OCI-LY3 (cell line): ENCODE results near the gene NUBP2.

ENCODE experiments used
- H2AFZ ChIP-seq: fragments of 200-600, 300-600 bp; shearing (Covaris generic); 2 replicates; pipeline ENCODE4 v1.6.0; 2014; ENCODE audit warnings: antibody characterized with exemption, low read depth, low read length
- H3K27ac ChIP-seq: fragments of 200-600, 300-600 bp; sonication (generic); 2 replicates; pipeline ENCODE4 v1.5.1; 2014; ENCODE audit warnings: mild to moderate bottlenecking, low read length, moderate library complexity, mixed read lengths
- H3K27me3 ChIP-seq: fragments of 200-600, 300-600 bp; sonication (generic); 2 replicates; pipeline ENCODE4 v1.6.1; 2014; ENCODE audit warnings: low read depth, low read length, mixed read lengths
- H3K36me3 ChIP-seq: fragments of 200-600, 300-600 bp; sonication (generic); replicated peaks from 2 replicates; pipeline ENCODE3; 2014; ENCODE audit warnings: low read depth, low read length, mixed read lengths
- H3K4me1 ChIP-seq: fragments of 300-600, 200-600 bp; sonication (generic); 2 replicates; pipeline ENCODE4 v1.6.1; 2014; ENCODE audit warnings: low read length, mixed read lengths
- H3K4me2 ChIP-seq: fragments of 200-600, 300-600 bp; sonication (generic); 2 replicates; pipeline ENCODE4 v1.6.1; 2014; ENCODE audit warnings: low read length, mixed read lengths
- H3K4me3 ChIP-seq: fragments of 300-600, 200-600 bp; sonication (generic); 2 replicates; pipeline ENCODE4 v1.5.1; 2014; ENCODE audit warnings: antibody characterized with exemption, mild to moderate bottlenecking, low read length, moderate library complexity
- H3K79me2 ChIP-seq: fragments of 300-600, 200-600 bp; shearing (Covaris generic); 2 replicates; pipeline ENCODE4 v1.6.1; 2014; ENCODE audit warnings: mild to moderate bottlenecking, low read length, mixed read lengths
- H3K9ac ChIP-seq: fragments of 300-600, 200-600 bp; shearing (Covaris generic); 2 replicates; pipeline ENCODE4 v1.6.0; 2014; ENCODE audit warnings: mild to moderate bottlenecking, low read length, moderate library complexity
- H3K9me3 ChIP-seq: fragments of 200-600, 300-600 bp; shearing (Covaris generic); 2 replicates; pipeline ENCODE4 v1.6.1; 2014; ENCODE audit warnings: low read length, mixed read lengths; ENCODE audit not compliant: insufficient read depth
- H4K20me1 ChIP-seq: fragments of 200-600, 300-600 bp; sonication (generic); 2 replicates; pipeline ENCODE4 v1.6.1; 2016; ENCODE audit warnings: low read length, mixed read lengths; ENCODE audit not compliant: insufficient read depth
- EZH2phosphoT487 ChIP-seq: fragments of 200-600 bp; shearing (Covaris generic); IDR thresholded peaks from 2 replicates; pipeline ENCODE4 v1.6.1; 2018; ENCODE audit warnings: antibody characterized with exemption, mixed run types, low read depth
- TF ChIP-seq, protein P1 (sequence below): fragments of 200-600, 300-600 bp; sonication (generic); IDR thresholded peaks from 2 replicates; pipeline ENCODE4 v1.5.1; 2014; ENCODE audit warnings: antibody characterized with exemption, low read length, low read depth

The NUBP2 gene

DNA sequence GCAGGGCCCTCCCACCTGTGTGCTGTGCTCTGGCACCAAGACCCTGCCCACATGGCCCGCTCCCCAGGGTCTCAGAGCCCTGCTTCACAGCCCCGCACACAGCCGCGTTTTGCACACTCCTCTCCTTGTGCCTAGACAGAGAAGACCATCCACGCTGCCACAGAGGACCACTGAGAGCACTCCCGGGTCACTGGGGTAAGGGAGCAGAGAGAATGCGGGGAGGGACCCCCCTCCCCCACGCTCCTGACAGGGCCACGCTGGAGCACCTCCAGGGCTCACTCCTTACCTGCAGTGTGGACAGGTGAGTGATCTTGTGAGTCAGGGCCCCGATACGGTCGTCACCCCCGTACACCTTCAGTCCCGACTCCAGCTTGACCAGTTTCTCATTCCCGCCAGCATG, 36.9 kb downstream of the NUBP2 start:
- Histone ChIP-seq H3K27me3 (no peaks in the 10 kb centered on the region), H3K79me2 (no peaks in the 10 kb centered on the region), H2AFZ (no peak overlapping the region), H3K4me1 (peaks cover 5% of the 10 kb centered on the region; the same call in 1 of the 2 replicates), H3K4me2 (no peak overlapping the region), H3K9ac (no peak overlapping the region), H3K27ac (no peak overlapping the region), H4K20me1 (no peaks in the 10 kb centered on the region), H3K4me3 (no peak overlapping the region), H3K36me3 (no peaks in the 10 kb centered on the region), H3K9me3 (no peaks in the 10 kb centered on the region)
- TF ChIP-seq, protein P1, sequence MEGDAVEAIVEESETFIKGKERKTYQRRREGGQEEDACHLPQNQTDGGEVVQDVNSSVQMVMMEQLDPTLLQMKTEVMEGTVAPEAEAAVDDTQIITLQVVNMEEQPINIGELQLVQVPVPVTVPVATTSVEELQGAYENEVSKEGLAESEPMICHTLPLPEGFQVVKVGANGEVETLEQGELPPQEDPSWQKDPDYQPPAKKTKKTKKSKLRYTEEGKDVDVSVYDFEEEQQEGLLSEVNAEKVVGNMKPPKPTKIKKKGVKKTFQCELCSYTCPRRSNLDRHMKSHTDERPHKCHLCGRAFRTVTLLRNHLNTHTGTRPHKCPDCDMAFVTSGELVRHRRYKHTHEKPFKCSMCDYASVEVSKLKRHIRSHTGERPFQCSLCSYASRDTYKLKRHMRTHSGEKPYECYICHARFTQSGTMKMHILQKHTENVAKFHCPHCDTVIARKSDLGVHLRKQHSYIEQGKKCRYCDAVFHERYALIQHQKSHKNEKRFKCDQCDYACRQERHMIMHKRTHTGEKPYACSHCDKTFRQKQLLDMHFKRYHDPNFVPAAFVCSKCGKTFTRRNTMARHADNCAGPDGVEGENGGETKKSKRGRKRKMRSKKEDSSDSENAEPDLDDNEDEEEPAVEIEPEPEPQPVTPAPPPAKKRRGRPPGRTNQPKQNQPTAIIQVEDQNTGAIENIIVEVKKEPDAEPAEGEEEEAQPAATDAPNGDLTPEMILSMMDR = no peak
- TF ChIP-seq EZH2phosphoT487 = no peak

- Histone ChIP-seq H3K27me3 (no peaks in the 10 kb centered on the region), H3K36me3 (no peaks in the 10 kb centered on the region), H3K4me3 (no peak overlapping the region)
Measured at GRCh38 chr16:1820096-1820945, 37.6 kb downstream of the NUBP2 start.

DNA sequence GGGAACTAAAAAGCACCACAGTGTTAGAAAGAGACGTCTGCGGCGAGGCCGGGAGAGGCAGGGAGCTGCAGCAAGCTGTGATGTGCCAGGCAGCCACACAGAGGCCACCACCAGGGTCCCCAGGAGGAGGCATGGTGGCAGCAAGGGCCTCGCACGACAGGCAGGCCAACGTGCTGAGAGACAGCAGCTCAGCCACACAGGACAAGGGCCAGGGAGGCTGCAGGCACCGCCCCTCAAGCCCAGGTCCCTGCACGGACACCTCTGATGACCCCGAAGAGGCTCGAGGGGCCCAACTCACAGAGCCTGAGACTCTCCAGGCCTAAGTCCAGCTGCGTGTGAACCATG, 38.2 kb downstream of the NUBP2 start:
- no peaks in the 10 kb centered on the region for H3K36me3 ChIP-seq
- no peak overlapping the region for H3K4me3 ChIP-seq
- H3K27me3 ChIP-seq = no peaks in the 10 kb centered on the region
- no peaks in the 10 kb centered on the region for H3K9me3 ChIP-seq
- TF ChIP-seq, protein P1 = no peak
- TF ChIP-seq EZH2phosphoT487 = no peak
- H3K79me2 ChIP-seq = peaks cover 8% of the 10 kb centered on the region; the same call in 1 of the 2 replicates
- no peak overlapping the region for H3K4me2 ChIP-seq
- no peak overlapping the region for H2AFZ ChIP-seq
- H4K20me1 ChIP-seq = no peaks in the 10 kb centered on the region
- no peak overlapping the region for H3K9ac ChIP-seq
- H3K4me1 ChIP-seq = peaks cover 12% of the 10 kb centered on the region; the same call in 1 of the 2 replicates
- no peak overlapping the region for H3K27ac ChIP-seq

More at GRCh38 chr16:1820096-1820945, 37.6 kb downstream of the NUBP2 start:
- Histone ChIP-seq H3K4me1 (peaks cover 6% of the 10 kb centered on the region; the same call in 1 of the 2 replicates), H3K4me2 (no peak overlapping the region), H3K79me2 (peaks cover 2% of the 10 kb centered on the region; the same call in 1 of the 2 replicates), H3K9ac (no peak overlapping the region), H2AFZ (no peak overlapping the region), H3K27ac (no peak overlapping the region), H4K20me1 (no peaks in the 10 kb centered on the region), H3K9me3 (no peaks in the 10 kb centered on the region)
- TF ChIP-seq EZH2phosphoT487 = no peak
- TF ChIP-seq, protein P1 = no peak

DNA sequence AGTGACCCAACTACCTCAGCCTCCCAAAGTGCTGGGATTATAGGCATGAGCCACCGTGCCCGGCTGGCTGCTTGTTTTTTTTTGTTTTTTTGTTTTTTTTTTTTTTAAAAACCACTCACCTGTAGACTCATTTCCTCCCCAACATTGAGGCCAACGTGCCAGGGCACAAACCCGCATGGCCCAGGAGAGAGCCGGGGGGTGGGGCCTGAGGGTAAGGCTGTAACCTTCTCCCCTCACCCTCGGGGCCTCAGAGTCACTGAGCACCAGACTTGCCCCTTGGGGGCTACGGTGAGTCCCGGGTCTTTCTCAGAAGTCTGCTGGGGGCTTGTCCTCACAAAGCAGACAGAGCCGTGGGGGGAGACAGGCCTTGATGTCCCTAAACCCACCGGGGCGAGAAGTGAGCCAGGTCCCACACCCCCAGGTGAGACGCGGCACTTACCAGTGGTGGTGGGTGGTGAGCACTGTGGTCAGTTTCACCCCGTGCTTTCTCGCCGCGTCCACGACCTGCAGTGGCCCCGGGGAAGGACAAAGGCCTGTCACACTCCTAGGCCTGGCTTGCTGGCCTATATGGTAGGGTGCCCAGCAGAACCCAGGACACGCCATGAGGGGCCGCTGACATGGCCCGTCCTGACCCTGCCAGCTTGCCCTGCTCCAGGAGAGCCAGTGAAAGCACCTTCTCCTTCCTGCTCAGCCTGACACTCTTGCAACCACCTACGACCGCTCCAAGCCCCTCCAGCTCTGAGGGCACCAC, 39.3 kb downstream of the NUBP2 start:
- Histone ChIP-seq H3K4me3 (no peak overlapping the region), H3K27me3 (no peaks in the 10 kb centered on the region), H3K4me1 (peaks cover 12% of the 10 kb centered on the region; the same call in 1 of the 2 replicates), H3K4me2 (no peak overlapping the region), H2AFZ (no peak overlapping the region), H3K9ac (no peak overlapping the region), H3K9me3 (no peaks in the 10 kb centered on the region), H3K36me3 (no peaks in the 10 kb centered on the region), H4K20me1 (no peaks in the 10 kb centered on the region), H3K79me2 (peaks cover 10% of the 10 kb centered on the region; the same call in 1 of the 2 replicates), H3K27ac (no peak overlapping the region)
- TF ChIP-seq EZH2phosphoT487 = no peak
- TF ChIP-seq, protein P1 = no peak
